NCI-H345 treated with DMSO at 0.1 percent for 48 hours (cell line): ENCODE data around the gene HLA-F.

ENCODE experiments used
- DNase-seq: peaks from one replicate; lab custom pipeline; 2025; ENCODE audit not compliant: unreplicated experiment; lab: John Stamatoyannopoulos, UW

HLA-F gene

DNA sequence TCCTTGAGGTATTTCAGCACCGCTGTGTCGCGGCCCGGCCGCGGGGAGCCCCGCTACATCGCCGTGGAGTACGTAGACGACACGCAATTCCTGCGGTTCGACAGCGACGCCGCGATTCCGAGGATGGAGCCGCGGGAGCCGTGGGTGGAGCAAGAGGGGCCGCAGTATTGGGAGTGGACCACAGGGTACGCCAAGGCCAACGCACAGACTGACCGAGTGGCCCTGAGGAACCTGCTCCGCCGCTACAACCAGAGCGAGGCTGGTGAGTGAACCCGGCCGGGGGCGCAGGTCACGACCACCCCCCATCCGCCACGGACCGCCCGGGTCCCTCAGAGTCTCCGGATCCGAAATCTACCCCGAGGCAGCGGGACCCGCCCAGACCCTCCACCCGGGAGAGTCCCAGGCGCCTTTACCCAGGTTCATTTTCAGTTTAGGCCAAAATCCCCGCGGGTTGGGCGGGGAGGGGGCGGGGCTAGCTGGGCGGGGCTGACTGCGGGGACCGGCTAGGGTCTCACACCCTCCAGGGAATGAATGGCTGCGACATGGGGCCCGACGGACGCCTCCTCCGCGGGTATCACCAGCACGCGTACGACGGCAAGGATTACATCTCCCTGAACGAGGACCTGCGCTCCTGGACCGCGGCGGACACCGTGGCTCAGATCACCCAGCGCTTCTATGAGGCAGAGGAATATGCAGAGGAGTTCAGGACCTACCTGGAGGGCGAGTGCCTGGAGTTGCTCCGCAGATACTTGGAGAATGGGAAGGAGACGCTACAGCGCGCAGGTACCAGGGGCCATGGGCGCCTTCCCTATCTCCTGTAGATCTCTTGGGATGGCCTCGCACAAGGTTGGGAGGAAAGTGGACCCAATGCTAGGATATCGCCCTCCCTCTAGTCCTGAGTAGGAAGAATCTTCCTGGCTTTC is 693 bp downstream of the HLA-F start:
- DNase-seq, result no peak

DNA sequence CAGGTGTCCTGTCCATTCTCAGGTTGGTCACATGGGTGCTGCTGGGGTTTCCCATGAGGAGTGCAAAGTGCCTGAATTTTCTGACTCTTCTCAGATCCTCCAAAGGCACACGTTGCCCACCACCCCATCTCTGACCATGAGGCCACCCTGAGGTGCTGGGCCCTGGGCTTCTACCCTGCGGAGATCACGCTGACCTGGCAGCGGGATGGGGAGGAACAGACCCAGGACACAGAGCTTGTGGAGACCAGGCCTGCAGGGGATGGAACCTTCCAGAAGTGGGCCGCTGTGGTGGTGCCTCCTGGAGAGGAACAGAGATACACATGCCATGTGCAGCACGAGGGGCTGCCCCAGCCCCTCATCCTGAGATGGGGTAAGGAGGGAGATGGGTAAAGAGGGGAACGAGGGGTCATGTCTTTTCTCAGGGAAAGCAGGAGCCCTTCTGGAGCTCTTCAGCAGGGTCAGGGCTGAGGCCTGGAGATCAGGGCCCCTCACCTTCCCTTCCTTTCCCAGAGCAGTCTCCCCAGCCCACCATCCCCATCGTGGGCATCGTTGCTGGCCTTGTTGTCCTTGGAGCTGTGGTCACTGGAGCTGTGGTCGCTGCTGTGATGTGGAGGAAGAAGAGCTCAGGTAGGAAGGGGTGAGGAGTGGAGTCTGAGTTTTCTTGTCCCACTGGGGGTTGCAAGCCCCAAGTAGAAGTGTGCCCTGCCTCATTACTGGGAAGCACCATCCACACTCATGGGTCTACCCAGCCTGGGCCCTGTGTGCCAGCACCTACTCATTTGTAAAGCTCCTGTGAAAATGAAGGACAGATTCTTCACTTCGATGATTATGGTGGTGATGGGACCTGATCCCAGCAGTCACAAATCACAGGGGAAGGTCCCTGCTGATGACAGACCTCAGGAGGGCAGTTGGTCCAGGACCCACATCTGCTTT is 2.0 kb downstream of the HLA-F start:
- no peak for DNase-seq

DNA sequence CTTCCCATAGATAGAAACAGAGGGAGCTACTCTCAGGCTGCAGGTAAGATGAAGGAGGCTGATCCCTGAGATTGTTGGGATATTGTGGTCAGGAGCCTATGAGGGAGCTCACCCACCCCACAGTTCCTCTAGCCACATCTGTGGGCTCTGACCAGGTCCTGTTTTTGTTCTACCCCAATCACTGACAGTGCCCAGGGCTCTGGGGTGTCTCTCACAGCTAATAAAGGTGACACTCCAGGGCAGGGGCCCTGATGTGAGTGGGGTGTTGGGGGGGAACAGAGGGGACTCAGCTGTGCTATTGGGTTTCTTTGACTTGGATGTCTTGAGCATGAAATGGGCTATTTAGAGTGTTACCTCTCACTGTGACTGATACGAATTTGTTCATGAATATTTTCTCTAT is 2.8 kb downstream of the HLA-F start:
- DNase-seq, result no peak

DNA sequence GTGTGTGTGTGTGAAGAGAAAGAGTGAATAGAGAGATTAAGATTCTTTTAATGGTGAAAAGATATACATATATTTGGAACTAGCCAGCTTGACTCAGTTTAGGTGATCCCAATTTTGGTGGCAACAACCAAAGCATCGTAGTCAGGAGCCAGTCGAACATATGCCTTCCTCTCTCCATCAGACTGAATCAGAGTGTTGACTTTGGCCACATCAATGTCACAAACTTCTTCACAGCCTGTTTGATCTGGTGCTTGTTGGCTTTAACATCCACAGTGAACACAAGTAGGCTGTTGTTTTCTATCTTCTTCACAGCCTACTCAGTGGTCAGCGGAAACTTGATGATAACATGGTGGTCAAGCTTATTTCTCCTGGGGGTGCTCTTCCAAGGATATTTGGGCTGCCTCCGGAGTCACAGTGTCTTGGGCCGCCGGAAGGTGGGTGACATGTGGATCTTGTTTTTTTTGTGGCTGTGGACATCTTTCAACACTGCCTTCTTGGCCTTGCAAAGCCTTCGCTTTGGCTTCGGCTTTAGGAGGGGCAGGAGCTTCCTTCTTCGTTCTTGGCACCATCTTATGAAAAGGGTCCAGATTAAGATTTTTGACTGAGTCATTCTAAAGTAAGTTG is 3.4 kb downstream of the HLA-F start:
- DNase-seq, result no peak

DNA sequence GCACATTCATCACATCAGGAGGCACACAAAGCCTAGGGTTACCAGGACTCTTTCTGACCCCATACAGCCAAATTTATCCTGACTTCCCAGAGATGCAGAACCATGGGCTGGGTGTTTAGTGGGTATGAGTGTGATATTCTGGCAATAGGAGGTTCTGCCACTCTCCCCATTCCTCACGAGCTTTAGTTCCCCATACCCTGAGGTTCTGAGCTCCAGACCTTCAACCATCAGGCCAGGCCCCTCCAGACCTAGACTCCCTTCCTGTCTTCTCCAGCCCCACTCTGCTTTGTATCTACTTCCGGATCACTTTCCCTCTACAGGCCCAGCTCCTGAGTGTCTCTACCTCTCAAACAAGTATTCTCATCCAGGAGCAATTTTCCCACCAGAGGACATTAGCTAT is 4.4 kb downstream of the HLA-F start:
- no peak for DNase-seq

DNA sequence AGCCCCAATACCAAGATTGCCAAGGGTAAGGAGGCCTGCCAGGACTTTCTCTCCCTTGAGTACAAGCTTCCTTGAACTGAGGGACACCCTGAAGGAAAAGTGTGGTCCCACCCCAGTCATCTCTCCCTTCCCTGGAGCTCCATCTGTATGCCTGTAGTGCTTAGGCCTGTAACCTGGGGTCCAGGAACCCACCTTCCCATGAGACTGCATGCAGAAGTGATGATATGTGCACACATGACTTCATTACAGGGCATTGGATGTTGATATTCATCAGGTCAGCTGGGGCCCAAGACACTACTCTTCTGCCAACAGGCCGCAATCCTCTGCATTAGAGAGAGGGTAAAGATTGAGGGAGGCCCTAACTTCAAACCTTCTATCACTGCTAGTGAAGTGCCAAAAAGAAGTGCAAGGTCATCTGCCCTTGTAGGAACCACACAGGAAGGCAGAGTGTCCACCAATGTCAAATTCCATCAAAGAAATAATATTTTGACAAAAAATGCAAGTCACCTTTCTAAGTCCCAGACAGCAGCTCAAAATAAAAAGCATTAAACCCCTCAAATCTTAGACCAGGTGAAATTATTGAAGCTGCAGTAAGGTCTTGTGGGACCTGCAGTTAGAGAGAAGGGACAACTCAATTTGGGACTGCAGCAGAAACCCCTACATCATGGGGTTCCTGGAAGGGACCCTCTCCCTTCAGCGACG is 5.1 kb downstream of the HLA-F start:
- no peak for DNase-seq

DNA sequence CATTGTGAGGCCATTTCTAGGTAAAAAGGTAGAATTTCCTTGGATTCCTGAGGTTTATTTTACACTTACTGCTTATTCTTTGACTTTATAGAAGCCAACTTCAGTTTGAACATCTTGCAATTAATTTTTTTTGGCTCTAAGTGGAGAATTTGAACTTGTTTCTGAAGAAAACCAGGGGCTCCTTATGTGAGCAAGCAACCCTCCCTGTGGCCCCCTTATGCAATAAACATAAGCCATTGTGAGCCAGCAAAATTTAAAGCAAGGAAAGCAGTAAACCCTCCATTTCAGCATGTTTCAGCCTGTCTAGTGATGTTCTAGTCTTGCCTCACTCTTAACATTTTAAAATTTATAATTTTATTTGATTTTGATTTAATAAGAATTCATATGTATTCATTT is 5.6 kb downstream of the HLA-F start:
- no peak for DNase-seq

DNA sequence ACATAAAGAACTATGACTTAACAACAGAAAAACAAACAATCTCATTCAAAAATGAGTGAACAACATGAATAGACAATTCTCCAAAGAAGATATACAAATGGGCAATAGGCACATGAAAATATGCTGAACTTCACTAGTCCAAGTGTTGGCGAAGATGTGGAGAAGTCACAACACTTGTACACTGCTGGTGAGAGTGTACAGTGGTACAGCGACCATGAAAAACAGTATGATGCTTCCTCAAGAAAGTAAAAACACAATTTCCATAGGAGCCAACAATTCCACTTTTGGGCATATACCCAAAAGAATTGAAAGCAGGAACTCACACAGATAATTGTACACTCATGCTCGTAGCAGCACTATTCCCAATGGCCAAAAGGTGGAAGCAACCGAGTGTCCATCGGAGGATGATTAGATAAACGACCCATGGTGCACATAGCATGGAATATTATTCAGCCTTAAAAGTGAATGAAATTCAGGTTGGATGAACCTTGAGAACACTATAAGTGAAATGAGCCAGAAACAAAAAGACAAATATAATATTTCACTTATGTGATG is 6.6 kb downstream of the HLA-F start:
- no peak for DNase-seq

DNA sequence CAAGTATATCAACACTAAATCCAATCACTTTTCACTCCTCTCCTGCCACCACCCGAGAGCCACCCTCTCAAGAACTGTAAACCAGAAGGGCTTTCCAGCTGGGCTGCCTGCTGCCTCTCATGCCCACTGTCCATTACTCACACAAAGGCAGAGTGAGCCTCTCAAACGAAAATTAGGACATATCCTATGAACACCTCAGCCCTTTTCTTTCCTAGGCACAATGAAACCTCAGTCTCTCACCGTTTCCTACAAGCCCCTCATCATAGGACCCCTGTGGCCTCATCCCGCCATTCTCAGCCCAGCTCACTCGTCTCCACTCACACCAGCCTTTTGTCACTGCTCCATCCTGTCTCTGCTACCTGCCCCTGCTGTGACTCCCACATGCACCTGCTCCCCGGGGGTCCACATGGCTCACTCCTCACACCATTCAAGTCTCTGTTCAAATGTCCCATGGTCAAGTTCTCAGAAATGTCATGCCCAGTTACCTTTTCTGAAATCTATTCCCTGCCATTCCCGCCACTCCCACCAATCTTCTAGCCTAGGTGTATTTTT is 7.4 kb downstream of the HLA-F start:
- DNase-seq, result no peak

DNA sequence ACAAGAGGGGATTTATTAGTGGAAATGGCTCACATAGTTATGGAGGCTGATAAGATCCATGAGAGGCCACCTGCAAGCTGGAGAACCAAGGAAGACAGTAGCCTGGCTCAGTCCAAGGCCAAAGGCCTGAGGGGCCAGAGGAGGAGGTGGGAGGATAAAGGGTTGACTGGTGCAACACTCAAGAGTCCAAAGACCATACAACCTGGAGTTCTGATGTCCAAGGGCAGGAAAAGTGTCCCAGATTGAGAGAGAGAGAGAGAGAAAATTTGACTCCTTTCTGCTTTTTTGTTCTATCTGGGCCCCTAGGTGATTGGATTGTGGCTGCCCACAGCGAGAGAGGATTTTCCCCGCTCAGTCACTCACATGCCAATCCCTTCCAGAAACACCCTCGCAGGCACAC is 8.0 kb downstream of the HLA-F start:
- DNase-seq, result no peak

DNA sequence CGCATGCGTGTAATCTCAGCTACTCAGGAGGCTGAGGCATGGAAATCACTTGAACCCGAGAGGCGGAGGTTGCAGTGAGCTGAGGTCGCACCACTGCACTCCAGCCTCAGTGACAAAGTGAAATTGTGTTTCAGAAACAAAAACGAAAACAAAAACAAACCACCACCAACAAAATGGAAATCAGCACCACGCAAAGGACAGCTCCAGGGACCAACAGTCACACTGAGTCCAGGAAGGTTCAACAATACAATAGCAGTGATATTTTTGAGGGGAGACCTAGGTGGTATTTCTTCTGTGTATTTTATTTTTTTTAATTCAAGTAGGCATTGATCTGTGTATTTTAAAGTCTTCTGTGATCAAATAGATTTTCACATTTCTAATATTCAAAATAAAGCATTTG is 9.8 kb downstream of the HLA-F start:
- no peak for DNase-seq

DNA sequence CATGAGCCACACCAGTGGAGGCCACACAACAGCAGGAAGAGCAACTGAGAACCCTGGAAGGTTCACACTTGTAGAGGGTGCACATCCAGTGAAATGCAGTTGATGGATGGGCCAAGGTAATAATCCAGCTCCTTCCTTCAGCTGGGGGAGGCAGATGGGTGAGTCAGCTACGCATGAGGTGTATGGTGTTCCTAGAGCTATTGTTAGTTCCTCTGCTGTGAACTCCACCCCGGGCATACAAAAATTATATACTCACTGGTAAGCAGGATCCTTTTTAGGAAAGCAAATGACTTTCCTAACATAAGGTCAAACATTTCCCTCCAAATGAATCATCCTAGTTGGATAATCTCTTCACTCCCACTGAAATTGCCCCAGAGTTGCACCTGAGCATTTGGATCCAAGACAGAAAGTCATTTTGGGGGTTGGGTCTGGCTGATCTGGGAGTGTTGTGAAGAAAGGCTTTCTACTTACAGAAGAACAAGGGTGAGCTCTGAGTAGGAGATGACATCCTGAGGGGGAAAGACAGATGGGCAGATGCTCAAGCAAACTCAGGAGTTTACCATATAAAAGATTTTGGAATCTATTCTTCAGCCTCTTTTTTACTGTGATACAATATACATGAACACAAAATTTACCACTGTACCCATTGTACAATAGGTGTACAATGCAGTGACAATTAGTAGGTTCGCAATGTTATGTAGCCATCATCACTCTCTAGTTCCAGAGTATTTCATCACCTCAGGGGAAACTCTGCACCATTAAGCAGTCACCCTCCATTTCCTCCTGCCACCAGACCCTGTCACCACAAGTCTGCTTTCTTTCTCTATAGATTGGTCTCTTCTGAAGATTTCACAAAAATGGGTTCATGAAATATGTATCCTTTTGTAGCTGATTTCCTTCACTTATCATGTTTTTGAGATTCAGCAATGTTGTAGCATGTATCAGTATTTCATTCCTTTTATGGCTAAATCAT is 11.1 kb downstream of the HLA-F start:
- DNase-seq, result no peak

DNA sequence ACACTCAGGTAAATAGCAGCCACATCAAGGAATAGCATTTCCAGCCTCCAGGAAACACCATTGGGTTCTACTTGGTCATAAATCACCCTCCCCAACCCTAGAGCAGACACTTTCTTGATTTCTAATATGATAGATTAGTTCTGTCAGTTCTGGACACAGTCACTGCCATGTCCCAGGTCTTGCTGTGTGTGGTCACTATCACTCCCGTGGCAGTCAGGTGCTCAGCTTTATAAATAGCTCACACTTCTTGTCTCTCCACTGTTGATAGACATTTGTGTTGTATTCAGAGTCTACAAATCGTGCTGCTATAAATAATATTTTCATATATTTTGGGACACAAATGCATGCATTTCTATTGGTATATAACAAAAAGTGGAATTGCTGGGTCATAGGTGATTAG is 13.3 kb downstream of the HLA-F start:
- no peak for DNase-seq

DNA sequence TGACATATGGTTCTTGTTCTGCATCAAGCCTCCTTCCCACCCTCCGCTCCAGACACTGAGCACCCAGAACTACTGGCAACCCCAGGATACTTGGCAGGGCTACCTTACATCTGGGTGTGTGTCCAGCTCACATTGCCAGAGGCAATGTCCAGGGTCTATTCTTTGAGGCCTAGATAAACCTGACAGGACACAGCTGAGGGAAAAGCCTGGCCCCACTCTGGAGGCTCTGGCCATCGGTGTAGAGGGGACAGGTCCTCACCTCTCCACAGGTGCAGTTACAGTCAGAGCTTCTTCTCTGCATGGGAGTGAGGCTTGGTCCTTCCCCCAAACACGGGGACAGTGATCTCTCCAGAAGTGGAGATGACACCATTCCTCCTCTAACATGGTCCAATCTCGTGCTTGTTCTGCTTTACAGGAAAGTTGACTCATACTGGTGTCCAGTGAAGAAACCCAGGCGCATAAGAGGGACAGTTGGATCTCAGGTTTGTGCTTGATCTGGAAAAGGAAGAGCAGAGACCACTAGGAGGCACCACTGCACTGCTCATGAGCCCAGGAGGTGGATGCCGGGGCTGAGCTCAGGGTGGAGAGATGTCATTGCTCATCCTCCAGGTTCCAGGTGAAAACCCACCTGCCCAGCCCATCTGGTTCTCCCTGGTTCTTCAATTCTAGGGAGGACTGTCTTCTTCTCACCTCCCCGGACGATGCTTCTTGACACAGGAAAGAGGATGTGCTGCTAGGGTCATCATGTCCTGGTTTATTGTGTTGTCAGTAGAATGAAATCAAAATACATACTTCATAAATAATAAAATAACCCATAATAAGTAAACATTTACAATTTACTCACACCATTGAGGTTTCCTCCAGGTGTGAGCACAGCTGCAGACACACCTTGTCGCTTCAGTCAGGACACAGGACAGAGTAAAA is 14.7 kb downstream of the HLA-F start:
- no peak for DNase-seq

DNA sequence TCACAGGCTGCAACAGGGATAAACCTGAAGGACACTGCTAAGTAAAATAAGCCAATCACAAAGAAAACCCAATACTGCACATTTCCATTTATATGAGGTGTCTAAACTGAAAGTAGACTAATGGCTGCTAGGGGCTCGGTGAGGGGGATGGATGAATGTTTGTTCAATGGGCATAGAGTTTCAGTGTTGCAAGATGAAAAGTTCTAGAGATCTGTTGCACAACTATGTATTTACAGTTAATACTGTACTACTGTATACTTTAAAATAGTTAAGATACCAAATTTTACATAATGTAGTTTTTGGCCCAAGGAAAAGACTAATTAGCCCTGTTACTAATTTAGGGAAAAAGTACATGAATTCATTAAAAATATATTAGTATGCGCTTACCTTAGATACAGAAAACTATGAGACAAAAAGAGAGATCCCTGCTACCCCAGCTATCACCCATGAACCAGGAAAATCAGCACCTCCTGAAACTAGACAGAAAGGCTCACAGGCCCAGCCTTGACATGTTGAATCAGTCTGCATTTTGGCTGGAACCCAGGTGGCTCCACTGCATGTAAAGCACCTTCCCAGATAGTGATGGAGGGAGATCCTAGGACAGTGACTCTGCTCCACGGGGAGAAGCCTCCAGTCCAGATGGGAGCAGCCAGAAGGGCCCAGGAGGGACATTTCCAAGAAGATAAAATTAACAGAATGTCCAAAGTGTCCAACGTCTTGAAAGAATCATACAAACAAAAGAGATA is 16.1 kb downstream of the HLA-F start:
- DNase-seq, result no peak

DNA sequence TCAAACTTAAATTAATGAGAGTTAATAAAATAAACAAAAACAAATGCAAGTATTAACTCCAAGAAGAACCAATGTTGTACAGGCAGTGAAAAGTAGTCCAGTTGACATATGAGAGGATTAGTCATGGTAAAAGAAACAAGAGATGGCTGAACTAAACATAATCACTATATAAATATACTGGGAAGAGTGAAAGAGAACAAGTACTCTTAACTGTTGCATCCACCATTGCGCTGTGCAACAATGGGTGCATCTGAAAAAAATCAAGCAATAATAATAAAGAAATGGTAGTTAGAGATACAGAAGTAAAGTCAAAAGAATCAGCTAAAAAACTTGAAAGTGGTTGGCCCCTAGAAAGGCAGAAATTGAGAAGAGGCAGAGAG is 16.6 kb downstream of the HLA-F start:
- DNase-seq, result no peak

DNA sequence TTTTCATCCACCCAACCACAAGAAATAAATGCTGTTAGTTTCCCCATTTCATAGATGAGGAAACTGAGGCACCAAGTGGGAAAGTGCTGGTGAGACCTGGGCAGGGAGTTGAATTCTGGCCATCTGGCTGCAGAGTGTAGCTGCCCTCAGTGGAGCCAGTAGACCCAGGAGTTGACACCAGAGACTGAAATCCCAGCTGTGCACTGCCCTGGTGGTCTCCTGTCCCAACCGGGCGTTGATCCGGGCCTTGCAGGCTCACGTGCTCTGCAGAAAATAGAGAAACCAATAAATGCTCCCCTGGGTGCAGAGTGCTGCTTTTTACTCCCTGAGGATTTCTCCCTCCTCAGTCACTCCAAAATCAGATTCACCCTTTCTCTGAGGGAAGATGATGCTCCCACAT is 18.4 kb downstream of the HLA-F start:
- no peak for DNase-seq
